CD4-positive, alpha-beta T cell treated with Interleukin-6 for 4 hours (primary cell): Measurements from ENCODE around the gene PCNX2.

Experiments used
- DNase-seq: peaks from one replicate; pipeline ENCODE4 v3.0.0-alpha.2; 2020; ENCODE audit warnings: mixed read lengths

Gene PCNX2

GRCh38 chr1:233313434-233314155, 18.1 kb upstream of the PCNX2 start:
- DNase-seq, result no peak

DNA sequence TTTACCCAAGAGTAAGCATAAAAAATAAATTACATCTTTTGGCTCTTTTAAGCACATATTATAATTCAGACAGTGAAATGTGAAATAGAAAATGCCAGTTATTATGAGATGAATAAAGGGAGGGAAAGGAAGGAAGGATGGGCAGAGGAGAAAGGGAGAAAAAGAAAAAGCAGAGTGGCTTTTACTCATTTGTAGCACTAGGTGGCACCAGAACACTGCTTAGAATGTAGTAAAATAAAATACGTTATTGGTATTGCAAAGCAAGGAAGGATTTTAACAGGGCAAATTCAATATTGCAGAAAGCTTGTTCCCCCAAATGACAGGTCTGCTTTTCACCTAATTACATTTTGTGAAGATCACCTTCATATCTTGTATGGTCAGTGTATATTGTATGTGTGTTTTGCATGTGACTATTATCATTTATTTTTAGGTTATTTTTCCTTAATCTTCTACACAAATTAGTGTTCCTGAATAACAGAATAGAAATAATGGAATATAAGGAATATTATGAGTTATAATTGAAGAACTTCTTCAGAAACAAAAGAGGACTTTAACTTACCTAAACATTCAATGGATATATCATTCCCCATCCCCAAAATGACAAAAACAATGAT, 9.1 kb upstream of the PCNX2 start:
- DNase-seq, result peak; percentile 12

DNA sequence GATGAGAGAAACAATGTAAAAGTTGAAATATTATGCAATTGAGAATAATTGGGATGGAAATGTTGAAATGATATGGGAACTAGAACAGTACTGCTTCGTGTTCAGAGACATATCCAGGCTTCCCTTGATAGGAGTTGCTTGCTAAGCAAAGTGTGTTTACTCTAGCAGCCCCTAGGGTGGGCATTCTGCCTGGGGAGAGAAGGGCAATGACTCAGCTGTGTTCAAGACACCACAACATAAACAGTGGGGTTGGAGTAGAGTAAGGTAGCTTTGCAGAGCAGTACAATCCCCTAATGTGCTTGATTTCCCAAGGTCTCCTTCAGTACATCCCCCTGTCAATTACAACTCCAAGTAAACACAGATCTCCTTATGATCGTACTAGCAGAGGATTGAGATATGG, 4.8 kb upstream of the PCNX2 start:
- no peak for DNase-seq

- no peak for DNase-seq
Observed at GRCh38 chr1:233299450-233299849, 3.9 kb upstream of the PCNX2 start.

DNA sequence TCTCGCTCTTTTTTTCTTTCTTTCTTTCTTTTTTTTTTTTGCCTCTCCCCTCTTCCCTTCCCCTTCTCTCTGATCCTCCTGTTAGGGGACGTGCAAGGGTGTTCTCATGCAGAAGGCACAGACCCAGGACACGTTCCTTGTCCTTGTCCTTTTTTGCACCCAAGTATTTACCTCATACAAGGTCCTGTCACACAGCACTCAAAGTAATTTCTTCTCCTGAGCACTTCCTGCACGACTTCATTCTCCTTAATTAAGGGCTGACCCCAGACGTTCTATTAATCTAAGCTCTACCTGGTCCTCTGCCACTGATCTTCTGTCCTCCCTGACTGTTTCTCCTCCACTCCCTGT, 424 bp upstream of the PCNX2 start:
- DNase-seq, result no peak

GRCh38 chr1:233294913-233295236, 650 bp downstream of the PCNX2 start:
- DNase-seq, result peak; percentile 65

GRCh38 chr1:233293556-233294446, 1.7 kb downstream of the PCNX2 start:
- DNase-seq, result no peak

DNA sequence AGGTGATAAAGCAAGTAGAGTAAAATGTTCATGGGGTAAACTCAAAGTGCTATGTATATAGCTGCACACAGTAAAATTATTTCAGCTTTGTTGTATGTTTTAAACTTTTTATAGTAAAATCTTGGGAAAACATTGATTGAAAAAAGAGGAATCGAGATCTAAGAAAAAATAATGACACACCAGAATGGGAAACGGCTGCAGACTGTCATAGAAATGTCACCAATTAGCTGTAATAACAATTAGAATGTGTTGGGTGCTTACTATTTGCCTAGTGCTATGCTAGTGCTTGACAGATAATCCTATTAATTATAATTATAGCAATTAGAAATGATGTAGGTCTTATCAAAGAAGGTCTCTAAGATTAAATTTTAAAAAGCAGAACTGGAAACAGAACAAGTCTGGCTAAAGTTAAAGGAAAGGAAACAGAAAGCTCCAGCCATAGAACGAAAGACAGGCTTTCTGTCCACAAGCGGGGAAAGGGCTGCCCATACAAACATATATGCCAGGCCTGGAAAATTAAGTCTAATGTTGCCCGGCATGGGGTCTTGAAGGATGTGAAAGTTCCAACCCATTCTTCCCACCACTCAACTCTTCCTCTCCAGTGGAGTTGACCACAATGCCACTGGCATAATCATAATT, 5.0 kb downstream of the PCNX2 start:
- no peak for DNase-seq

- DNase-seq, result no peak
Observed at GRCh38 chr1:233289676-233290075, 5.8 kb downstream of the PCNX2 start.

- DNase-seq, result no peak
Observed at GRCh38 chr1:233282582-233282886, 13.0 kb downstream of the PCNX2 start.

- DNase-seq, result peak; percentile 41
Observed at GRCh38 chr1:233281711-233282581, 13.6 kb downstream of the PCNX2 start.

DNA sequence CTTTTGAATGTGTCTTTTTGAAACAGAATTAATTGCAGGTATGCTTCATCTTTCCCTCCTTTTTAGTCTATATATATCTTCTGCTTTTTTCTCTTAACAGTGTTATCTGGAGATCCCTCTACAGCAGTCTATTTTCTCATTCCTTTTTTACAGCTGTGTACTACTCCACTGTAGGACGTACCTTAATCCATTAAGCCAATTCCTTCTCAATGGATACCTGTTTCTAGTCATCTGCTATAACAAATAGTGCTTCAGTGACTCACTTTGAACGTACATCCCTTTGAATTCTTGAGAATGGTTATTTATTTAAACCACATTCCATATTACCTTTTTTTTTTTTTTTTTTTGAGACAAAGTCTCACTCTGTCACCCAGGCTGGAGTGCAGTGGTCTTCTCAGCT, 15.6 kb downstream of the PCNX2 start:
- DNase-seq, result no peak

DNA sequence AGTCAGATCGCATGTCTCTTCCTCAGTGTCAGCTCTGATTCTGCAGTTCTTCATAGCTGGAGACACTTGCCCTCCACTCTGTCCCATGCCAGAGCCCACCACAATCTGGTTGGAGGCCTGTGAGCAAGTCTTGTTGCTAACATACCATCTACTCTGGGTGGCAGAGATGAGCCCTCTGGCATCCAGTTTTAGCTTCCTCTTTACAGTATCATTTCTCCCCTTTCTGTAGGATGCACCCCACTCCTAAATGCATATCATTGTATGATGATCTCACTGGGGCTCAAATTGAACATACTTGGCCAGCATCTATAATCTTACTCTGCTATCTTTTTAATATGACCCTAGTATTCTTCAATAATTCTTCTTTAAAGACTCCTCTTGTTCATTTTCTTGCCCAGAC, 16.9 kb downstream of the PCNX2 start:
- DNase-seq, result no peak

- DNase-seq, result no peak
Observed at GRCh38 chr1:233277637-233278606, 17.6 kb downstream of the PCNX2 start.

GRCh38 chr1:233269656-233270055, 25.9 kb downstream of the PCNX2 start:
- DNase-seq, result no peak

DNA sequence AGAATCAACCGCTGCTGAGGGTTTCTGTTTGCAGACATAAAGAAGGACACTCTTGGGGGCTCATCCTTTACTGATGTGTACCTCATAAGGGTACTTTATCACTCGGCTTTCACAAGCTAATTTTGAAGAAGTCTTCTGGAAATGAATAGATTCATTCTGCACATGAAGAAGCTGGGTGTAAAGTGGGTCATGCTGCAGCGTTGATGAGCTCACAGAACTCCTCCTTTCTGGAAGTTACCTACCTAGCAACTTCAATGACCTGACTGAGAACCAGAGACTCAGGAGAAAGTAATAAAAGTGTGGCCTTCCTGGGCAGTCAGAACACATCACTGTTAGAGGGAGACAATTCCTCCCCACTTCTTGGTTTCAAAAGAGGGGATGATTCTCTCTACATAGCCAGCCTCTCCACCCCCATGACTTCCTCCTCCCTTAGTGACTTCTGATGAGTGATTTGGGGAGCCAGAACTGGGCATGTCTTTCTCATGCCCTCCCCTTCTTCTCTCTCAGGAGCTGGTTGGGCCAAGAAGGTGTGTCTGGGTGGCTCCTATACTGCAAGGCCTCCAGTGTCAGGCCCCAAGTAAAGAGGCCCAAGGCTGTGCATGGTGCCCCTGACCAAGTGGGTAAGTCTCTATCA, 27.0 kb downstream of the PCNX2 start:
- DNase-seq, result no peak

DNA sequence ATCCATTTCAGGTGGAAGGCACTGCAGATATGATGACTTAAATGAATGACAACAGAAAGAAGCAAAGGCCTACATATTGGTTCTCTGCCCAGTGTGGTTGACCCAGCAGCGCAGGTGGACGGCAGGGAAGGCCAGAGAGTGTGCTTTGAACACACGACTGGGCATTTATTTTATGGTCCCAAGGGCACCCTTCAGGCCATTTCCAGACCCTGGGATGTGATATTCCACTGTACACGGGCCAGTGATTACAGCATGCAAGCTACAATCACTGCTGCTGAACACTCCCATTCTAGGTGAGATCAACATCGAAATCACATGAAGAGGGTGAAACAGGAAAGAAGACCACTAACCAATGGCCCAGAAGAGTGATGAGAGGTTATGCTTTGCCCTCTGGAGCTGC, 33.8 kb downstream of the PCNX2 start:
- no peak for DNase-seq

GRCh38 chr1:233261206-233261605, 34.3 kb downstream of the PCNX2 start:
- DNase-seq, result no peak

DNA sequence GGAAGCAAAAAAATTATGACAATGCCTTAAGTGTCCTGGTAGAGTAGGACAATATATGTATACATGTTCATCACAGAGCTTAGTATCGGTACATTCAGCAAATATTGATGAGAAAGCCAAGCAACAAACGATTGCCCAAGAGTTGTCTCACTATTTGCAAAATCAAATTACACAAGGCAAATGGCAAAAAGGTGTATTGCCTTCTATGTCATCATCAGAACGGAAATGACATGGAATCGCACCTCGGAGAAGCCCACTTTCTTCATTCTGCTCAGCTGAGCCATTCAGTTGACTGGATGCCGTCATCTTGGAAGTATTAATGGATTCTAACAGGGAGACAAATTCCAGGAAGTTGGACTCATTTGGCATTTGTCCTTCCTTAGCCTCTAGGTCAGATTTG, 37.7 kb downstream of the PCNX2 start:
- DNase-seq, result no peak

GRCh38 chr1:233256789-233257188, 38.7 kb downstream of the PCNX2 start:
- DNase-seq, result no peak

DNA sequence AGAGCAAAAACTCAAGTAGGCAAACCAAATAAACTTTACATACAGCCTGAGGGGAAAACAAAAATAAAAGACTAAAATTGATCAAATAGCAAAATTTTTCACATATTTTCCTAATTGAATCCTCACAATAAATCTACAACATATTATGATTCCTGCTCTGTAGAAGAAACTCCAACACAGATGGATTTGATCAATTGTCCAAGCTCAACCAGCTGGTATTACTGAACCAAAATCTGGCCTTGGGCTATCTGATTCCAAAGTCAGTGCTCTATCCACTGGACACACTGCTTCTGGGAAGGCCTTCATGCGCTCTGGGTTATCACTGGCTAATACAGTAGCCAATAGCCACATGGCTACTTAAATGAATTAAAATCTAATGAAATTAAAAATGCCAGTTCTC, 39.3 kb downstream of the PCNX2 start:
- DNase-seq, result no peak
